Uterus (tissue), 4 donors: ENCODE results near the gene RPLP1. TPM values are rescaled to one million over a fixed set of nuclear protein-coding genes. Genes with fewer than 3 reads are reported as not detected.

Experiments
- DNase-seq, 2 donors: peaks; one replicate each; pipeline ENCODE4 v3.0.0-alpha.2; 2019 to 2020
- H3K27ac ChIP-seq, 2 donors: fragments of 200-600 bp; sonication (generic); 1 replicate in 1 of 2; 2 replicates in 1 of 2; pipeline ENCODE4 v1.5.1; 2016 to 2018
- H3K27me3 ChIP-seq, 2 donors: fragments of 200-600 bp; sonication (generic); one replicate each; pipeline ENCODE4 v1.5.1; 2018 to 2019; ENCODE audit warnings: control low read depth in 1 of 2
- H3K36me3 ChIP-seq, 2 donors: fragments of 200-600 bp; sonication (generic); one replicate each; pipeline ENCODE4 v1.5.1; 2019; ENCODE audit warnings: control low read depth in 1 of 2
- H3K4me1 ChIP-seq, 2 donors: fragments of 200-600 bp; sonication (generic); one replicate each; pipeline ENCODE4 v1.5.1; 2018 to 2019; ENCODE audit warnings: control low read depth in 1 of 2
- H3K4me3 ChIP-seq, 2 donors: fragments of 200-600 bp; sonication (generic); 1 replicate in 1 of 2; 2 replicates in 1 of 2; pipeline ENCODE4 v1.5.1; 2018 to 2019; ENCODE audit warnings: mild to moderate bottlenecking in 1 of 2
- H3K9me3 ChIP-seq, 2 donors: fragments of 200-600 bp; sonication (generic); one replicate each; pipeline ENCODE4 v1.5.1; 2019; ENCODE audit warnings: control low read depth in 1 of 2
- POLR2A ChIP-seq, 2 donors: fragments of 450-650 bp; IDR thresholded peaks; one replicate each; pipeline ENCODE4 v1.6.1; 2016; ENCODE audit warnings: antibody characterized with exemption in 2 of 2, mild to moderate bottlenecking in 1 of 2, moderate library complexity in 1 of 2
- intact Hi-C: fragments of 100-400 bp; cut with DNase I; formaldehyde crosslinking; loops from one replicate; pipeline ENCODE4 v1.15.1; 2023; ENCODE audit warnings: low total_unique reads
- total RNA-seq, 4 donors: library from RNA; depleted of rRNA in 3 of 4; stranded (reverse); fragments of >200 nt in 3 of 4; gene quantifications; one replicate each; pipeline versions ENCODE4 v1.1.0 to v1.2.4, GENCODE V29; 2014 to 2023
- TF ChIP-seq, protein P1 (sequence below), 4 experiments: fragments of 200-600 bp in 2 of 4; fragments of 450-650 bp in 2 of 4; sonication (generic) in 2 of 4; IDR thresholded peaks; one replicate each; pipeline ENCODE4 v1.5.1; 2016 to 2019; ENCODE audit warnings: antibody characterized with exemption in 4 of 4, mild to moderate bottlenecking in 2 of 4, moderate library complexity in 1 of 4
- donor health status: DM: yes; HTN: yes; CAD: no.

RPLP1 gene
- total RNA-seq, 4 donors from 2014 or later = 61.5 to 2,786 (median 1,440) TPM

DNA sequence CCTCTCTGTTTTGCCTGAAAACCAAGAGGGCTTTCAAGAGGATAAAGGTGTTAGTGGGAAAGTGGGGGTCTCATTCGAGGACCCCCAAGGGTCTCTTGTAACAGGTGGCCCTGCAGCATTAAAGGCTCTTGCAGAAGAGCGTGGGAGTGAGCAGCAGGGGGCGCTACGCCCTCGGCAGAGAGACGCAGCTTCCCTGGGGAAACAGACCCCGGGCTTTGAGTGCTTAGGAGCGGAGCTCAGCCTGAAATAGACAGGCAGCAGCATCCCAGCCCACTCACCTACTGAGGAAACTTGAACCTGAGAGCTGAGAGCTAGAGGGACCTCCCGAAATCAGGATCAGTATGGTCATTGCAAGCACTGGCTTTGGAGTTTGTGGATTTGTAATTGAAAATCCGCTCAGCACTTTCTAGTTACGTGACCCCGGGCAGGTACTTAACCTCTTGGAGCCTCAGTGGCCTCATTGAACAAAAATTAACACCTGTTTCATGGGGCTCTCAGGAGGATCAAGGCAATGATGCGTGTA, 25.7 kb downstream of the RPLP1 start:
- no peaks in the 10 kb centered on the region for H3K36me3 ChIP-seq
- intact Hi-C loops = loop anchor here (5.0 kb wide), 1 partner anchor 1009 kb away; no protein-coding TSS in a partner anchor
- no peak overlapping the region for H3K4me3 ChIP-seq
- TF ChIP-seq POLR2A (IDR thresholded peaks at IDR 0.05) = no peak
- TF ChIP-seq, protein P1, sequence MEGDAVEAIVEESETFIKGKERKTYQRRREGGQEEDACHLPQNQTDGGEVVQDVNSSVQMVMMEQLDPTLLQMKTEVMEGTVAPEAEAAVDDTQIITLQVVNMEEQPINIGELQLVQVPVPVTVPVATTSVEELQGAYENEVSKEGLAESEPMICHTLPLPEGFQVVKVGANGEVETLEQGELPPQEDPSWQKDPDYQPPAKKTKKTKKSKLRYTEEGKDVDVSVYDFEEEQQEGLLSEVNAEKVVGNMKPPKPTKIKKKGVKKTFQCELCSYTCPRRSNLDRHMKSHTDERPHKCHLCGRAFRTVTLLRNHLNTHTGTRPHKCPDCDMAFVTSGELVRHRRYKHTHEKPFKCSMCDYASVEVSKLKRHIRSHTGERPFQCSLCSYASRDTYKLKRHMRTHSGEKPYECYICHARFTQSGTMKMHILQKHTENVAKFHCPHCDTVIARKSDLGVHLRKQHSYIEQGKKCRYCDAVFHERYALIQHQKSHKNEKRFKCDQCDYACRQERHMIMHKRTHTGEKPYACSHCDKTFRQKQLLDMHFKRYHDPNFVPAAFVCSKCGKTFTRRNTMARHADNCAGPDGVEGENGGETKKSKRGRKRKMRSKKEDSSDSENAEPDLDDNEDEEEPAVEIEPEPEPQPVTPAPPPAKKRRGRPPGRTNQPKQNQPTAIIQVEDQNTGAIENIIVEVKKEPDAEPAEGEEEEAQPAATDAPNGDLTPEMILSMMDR (IDR thresholded peaks at IDR 0.05) = peak; percentile 63 to 90 (median 72)
- no peak overlapping the region for H3K27ac ChIP-seq
- peak; percentile 45 to 46 for DNase-seq
- H3K27me3 ChIP-seq = no peaks in the 10 kb centered on the region
- no peaks in the 10 kb centered on the region for H3K9me3 ChIP-seq
- H3K4me1 ChIP-seq = no peaks in the 10 kb centered on the region

DNA sequence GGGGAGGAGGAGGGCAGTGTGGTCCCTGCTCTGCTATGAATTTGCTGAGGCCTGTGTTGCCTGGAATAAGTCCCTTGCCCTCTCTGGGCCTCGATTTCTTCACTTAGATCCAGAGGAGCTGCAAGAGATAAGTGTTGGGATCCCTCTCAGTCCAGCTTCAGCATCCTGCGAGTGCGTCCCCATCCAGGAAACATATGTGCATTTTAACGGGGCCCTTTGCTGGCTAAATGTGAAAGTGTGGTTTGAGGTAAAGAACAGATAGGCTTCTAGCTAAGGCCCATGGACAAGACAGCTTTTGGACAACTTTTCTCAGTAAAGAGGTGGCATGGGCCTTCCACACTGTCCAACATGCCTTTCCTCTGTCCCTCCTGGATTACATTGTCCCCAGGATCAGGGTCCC, 26.5 kb downstream of the RPLP1 start:
- intact Hi-C loops = loop anchor here (5.0 kb wide), 1 partner anchor 1008 kb away; no protein-coding TSS in a partner anchor
- no peak for TF ChIP-seq POLR2A (IDR thresholded peaks at IDR 0.05)
- TF ChIP-seq, protein P1 (IDR thresholded peaks at IDR 0.05) = no peak
- Histone ChIP-seq H3K27me3 (no peaks in the 10 kb centered on the region), H3K4me1 (no peaks in the 10 kb centered on the region), H3K27ac (no peak overlapping the region), H3K9me3 (no peaks in the 10 kb centered on the region), H3K36me3 (no peaks in the 10 kb centered on the region), H3K4me3 (no peak overlapping the region)
- no peak for DNase-seq

DNA sequence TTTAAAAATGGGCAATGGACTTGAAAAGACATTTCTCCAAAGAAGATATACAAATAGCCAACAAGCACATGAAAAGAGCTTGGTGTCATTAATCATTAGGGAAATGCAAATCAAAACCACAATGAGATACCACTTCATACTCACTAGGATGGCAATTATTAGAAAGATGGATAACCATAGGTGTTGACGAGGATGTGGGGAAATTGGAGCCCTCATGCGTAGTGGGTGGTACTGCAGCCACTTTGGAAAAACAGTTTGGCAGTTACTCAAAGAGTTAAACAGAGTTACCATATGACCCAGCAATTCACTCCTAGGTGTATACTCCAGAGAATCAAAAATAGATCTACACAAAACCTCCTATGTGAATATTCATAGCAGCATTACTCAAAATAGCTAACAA, 27.4 kb downstream of the RPLP1 start:
- no peaks in the 10 kb centered on the region for H3K9me3 ChIP-seq
- H3K27me3 ChIP-seq = no peaks in the 10 kb centered on the region
- TF ChIP-seq, protein P1 (IDR thresholded peaks at IDR 0.05) = no peak
- no peak for TF ChIP-seq POLR2A (IDR thresholded peaks at IDR 0.05)
- no peak for DNase-seq
- no peaks in the 10 kb centered on the region for H3K4me1 ChIP-seq
- no peak overlapping the region for H3K4me3 ChIP-seq
- intact Hi-C loops = loop anchor here (5.0 kb wide), 2 partner anchors 997 to 1007 kb away; no protein-coding TSS in a partner anchor
- no peaks in the 10 kb centered on the region for H3K36me3 ChIP-seq
- no peak overlapping the region for H3K27ac ChIP-seq

DNA sequence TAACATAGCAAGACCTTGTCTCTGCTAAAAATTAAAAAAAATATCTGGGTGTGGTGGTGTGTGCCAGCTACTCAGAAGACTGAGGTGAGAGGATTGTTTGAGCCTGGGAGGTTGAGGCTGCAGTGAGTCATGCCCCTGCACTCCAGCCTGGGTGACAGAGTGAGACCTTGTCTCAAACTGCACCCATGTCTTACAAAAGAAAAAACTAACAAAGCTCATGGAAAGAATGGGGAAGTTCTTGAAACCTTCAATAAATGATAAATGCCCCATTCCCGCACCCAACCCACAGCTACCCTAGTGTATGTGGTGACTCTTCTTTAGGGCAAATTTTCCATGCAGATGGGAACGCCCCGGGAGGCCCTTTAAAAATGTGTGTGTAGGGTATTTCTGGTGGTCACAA, 28.3 kb downstream of the RPLP1 start:
- Histone ChIP-seq H3K36me3 (no peaks in the 10 kb centered on the region), H3K27me3 (no peaks in the 10 kb centered on the region), H3K27ac (no peak overlapping the region), H3K4me3 (no peak overlapping the region), H3K9me3 (no peaks in the 10 kb centered on the region), H3K4me1 (no peaks in the 10 kb centered on the region)
- no peak for DNase-seq
- intact Hi-C loops = loop anchor here (5.0 kb wide), 1 partner anchor 996 kb away; no protein-coding TSS in a partner anchor
- TF ChIP-seq, protein P1 (IDR thresholded peaks at IDR 0.05) = no peak
- TF ChIP-seq POLR2A (IDR thresholded peaks at IDR 0.05) = no peak

DNA sequence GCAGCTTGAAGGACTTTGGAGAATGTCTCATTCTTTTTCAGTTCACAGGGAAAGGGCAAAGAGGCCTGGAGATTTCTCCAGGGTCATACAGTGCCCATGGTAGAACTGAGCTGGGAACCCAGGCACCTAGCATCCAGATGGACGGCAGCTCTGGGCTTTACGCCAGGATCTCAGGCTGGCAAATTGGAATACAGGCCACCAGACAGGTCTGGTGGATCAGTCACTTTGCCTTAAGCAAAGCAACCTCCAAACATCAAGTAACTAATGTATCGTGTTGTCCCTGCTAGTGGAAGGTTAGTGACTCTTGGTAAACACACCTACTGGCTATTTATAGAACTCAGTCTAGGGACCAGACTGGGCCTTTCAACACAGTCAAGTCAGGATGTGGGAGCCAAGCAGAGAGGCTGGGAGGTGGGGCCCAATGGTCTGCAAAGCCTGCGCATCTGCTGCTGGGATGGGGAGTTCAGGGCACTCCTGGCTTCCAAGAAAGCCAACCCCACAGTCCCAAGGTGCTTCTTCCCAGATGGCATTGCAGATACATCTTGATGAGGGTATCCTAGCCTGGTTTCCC, 30.2 kb downstream of the RPLP1 start:
- Histone ChIP-seq H3K27me3 (no peaks in the 10 kb centered on the region), H3K27ac (no peak overlapping the region), H3K4me1 (no peaks in the 10 kb centered on the region), H3K36me3 (no peaks in the 10 kb centered on the region), H3K4me3 (no peak overlapping the region), H3K9me3 (no peaks in the 10 kb centered on the region)
- TF ChIP-seq, protein P1 (IDR thresholded peaks at IDR 0.05) = no peak
- no peak for TF ChIP-seq POLR2A (IDR thresholded peaks at IDR 0.05)
- no peak for DNase-seq
- intact Hi-C loops = loop anchor here (5.0 kb wide), 1 partner anchor 995 kb away; no protein-coding TSS in a partner anchor
